ENCODE data around the gene BPIFB1. TPM values are rescaled to one million over a fixed set of nuclear protein-coding genes. Genes with fewer than 3 reads are reported as not detected.

Gene BPIFB1
- total and polyA plus RNA-seq, 9 of the 15 experiments (the other 6 are each of a cell fraction or from before 2014, with no cell fraction given): not detected

DNA sequence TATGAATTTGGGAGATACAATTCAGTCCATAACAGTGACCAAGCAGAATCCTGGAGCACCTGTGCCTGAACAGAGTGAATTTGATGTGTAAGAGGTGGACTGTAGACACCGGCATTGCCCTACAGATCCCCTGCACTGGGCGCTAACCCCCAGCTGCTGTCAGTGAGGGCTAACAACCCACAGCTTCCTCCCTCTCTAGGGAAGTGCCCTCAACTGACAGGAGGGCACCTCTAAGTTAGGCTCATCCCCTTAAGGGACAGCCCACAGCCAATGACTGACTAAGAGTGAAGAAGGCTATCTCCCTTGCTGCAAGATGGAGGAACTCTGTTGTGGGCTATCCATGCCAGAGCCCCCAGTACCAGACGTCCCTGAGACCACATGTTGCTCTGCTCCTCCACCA lies 15.3 kb upstream of the BPIFB1 start (continued):
- TF ChIP-seq ZBTB40 (IDR thresholded peaks at IDR 0.05) (no peak), ZBTB40 (CRISPR knock-in tag; IDR thresholded peaks at IDR 0.05) (no peak), LEF1 (IDR thresholded peaks at IDR 0.05) (no peak), PTBP1 (IDR thresholded peaks at IDR 0.05; ENCODE audit: low read depth, low read length) (no peak), PRDM10 (IDR thresholded peaks at IDR 0.05; ENCODE audit: partially characterized antibody) (no peak), ZNF655 (CRISPR knock-in tag; IDR thresholded peaks at IDR 0.05) (no peak)

Measured in K562 (cell line).